Glutamatergic neuron (in vitro differentiated cells): Measurements from ENCODE around the gene NFATC1. TPM values are rescaled to one million over a fixed set of nuclear protein-coding genes. Genes with fewer than 3 reads are reported as not detected.

ENCODE experiments used
- DNase-seq: peaks from one replicate; pipeline ENCODE4 v3.0.0; 2022
- H3K27ac Mint-ChIP-seq: one replicate; pipeline ENCODE4 v1.8.0; 2020; ENCODE audit warnings: mild to moderate bottlenecking, mixed read lengths, inconsistent platforms; ENCODE audit not compliant: unreplicated experiment
- H3K27me3 Mint-ChIP-seq: one replicate; pipeline ENCODE4 v1.8.0; 2020; ENCODE audit warnings: mild to moderate bottlenecking, moderate library complexity, mixed read lengths, inconsistent platforms; ENCODE audit not compliant: unreplicated experiment
- H3K36me3 Mint-ChIP-seq: one replicate; pipeline ENCODE4 v1.8.0; 2020; ENCODE audit warnings: mild to moderate bottlenecking, mixed read lengths, inconsistent platforms; ENCODE audit not compliant: unreplicated experiment
- H3K4me1 Mint-ChIP-seq: one replicate; pipeline ENCODE4 v1.8.0; 2020; ENCODE audit warnings: mild to moderate bottlenecking, low read depth, mixed read lengths, inconsistent platforms; ENCODE audit not compliant: unreplicated experiment
- H3K4me3 Mint-ChIP-seq: one replicate; pipeline ENCODE4 v1.8.0; 2020; ENCODE audit warnings: mild to moderate bottlenecking, mixed read lengths, inconsistent platforms; ENCODE audit not compliant: unreplicated experiment
- H3K9me3 Mint-ChIP-seq: one replicate; pipeline ENCODE4 v1.8.0; 2020; ENCODE audit warnings: mild to moderate bottlenecking, moderate library complexity, mixed read lengths, inconsistent platforms; ENCODE audit not compliant: unreplicated experiment
- CTCF ChIP-seq: fragments of 200-600 bp; sonication (generic); IDR thresholded peaks from one replicate; pipeline ENCODE4 v1.5.0; 2021; ENCODE audit not compliant: partially characterized antibody, unreplicated experiment
- total RNA-seq: library from RNA; stranded (reverse); fragmentation: NEBNext Ultra II Directional; extraction: Animal tissue kit (Norgen Biotek cat#: 25700); gene quantifications from one replicate; pipeline ENCODE4 v1.2.1, GENCODE V29; 2021; ENCODE audit not compliant: unreplicated experiment

Gene NFATC1
- total RNA-seq, 1 donor from 2014 or later, result 5.3 TPM

DNA sequence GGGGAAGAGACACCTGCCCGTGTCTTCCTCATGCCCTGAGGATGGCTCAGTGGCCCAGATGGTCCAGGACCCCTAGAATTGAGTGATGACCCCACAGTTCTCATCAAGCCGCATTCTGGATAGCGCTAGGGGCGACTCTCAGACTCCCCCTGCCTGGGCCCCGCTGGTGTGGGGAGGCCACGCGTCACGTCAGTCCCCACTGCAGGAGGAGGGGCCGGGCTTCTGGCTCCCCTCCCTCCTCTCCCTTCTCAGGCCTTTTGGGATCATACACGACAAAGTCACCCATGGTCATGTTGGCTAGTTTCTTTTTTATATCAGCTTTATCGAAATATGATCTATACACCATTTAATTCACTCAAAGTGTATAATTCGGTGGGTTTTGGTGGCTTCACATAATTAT, 61.5 kb downstream of the NFATC1 start:
- TF ChIP-seq CTCF, result no peak
- Mint-ChIP-seq H3K4me3 (no peak overlapping the region), H3K9me3 (peaks cover 4% of the 10 kb centered on the region), H3K27ac (no peak overlapping the region), H3K36me3 (no peaks in the 10 kb centered on the region), H3K27me3 (no peaks in the 10 kb centered on the region), H3K4me1 (peaks cover 8% of the 10 kb centered on the region)
- DNase-seq, result no peak

DNA sequence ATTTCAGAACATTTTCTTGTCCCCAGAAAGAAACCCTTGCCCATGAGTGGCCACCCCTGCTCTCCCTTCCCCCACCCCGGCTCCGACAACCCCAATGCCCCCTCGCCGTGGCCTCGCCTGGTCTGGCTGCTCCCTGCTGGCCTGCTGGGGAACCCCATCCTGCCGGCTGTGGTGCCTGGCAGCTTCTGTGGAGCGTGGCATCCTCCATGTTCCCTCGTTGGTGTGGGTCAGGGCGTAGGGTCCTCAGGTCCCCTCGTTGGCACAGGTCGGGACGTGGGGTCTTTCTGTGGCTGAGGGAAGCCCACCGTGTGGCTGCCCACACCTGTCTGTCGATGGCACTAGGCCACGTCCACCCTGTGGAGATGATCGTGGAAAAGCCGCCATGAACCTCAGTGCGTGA, 61.9 kb downstream of the NFATC1 start:
- no peak for TF ChIP-seq CTCF
- no peak overlapping the region for H3K27ac Mint-ChIP-seq

GRCh38 chr18:79458131-79458838, 62.6 kb downstream of the NFATC1 start:
- Mint-ChIP-seq H3K4me1 (peaks cover 8% of the 10 kb centered on the region), H3K27me3 (no peaks in the 10 kb centered on the region), H3K9me3 (peaks cover 6% of the 10 kb centered on the region), H3K4me3 (no peak overlapping the region), H3K36me3 (no peaks in the 10 kb centered on the region), H3K27ac (no peak overlapping the region)
- no peak for DNase-seq
- TF ChIP-seq CTCF, result no peak

More for the DNA sequence above, 61.9 kb downstream of the NFATC1 start:
- Mint-ChIP-seq H3K4me1 (peaks cover 8% of the 10 kb centered on the region), H3K9me3 (peaks cover 6% of the 10 kb centered on the region), H3K4me3 (no peak overlapping the region), H3K27me3 (no peaks in the 10 kb centered on the region), H3K36me3 (no peaks in the 10 kb centered on the region)
- no peak for DNase-seq

DNA sequence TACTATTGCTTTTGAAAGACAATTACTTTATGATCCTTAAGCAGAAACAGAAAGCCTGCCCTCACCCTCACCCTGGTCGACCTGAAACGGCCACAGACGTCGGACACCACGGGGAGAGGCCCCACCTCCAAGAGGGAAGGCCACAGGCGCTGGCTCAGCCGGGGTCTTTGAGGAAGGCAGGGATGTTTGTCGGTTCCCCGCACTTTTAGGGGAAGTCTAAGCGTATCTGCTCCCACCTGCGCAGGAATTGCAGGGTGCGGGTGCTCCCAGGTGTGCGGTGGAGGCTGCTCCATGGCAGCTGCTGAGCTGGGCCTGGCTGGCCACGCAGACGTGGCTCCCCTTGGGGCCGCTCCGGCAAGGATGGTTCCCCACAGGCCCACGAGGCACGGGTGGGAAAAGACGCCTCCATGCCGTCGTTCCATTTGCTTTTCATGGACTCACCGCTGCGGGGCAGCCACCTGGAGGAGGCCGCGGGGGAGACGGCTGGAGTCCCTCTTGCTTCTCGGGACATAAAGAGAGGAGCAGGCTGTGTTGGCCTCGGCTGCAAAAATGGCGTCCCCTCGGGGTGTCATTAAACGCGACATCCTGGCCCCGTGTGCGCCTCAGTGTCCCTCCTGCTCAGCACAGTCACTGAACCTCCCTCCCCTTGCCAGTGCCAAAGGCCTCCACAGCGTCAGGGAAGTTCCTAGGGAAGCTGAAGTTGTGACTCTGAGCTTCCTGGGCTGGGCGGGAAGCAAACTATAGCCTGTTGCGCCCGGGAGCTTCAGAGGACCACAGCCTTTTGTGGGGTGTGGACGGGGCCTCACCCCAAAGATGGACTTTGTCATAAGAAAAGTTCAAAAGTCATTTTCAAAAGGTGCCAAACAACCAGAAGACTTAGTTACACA, 63.4 kb downstream of the NFATC1 start:
- no peak for DNase-seq
- no peak overlapping the region for H3K27ac Mint-ChIP-seq
- TF ChIP-seq CTCF, result no peak
- peaks cover 6% of the 10 kb centered on the region for H3K9me3 Mint-ChIP-seq
- H3K27me3 Mint-ChIP-seq, result no peaks in the 10 kb centered on the region
- H3K4me3 Mint-ChIP-seq, result no peak overlapping the region
- no peaks in the 10 kb centered on the region for H3K36me3 Mint-ChIP-seq
- peaks cover 8% of the 10 kb centered on the region for H3K4me1 Mint-ChIP-seq
